ENCODE results near the gene CCDC88A. TPM values are rescaled to one million over a fixed set of nuclear protein-coding genes. Genes with fewer than 3 reads are reported as not detected.
A peak's percentile ranks its signal among the peaks of the same experiment; 100 is the strongest.
"Not testable (repeated sequence)": the region's sequence is repeated elsewhere in the genome, so short reads cannot be mapped to it uniquely, and the experiment has no call there.

Gene CCDC88A
- total RNA-seq, 2 donors from 2014 or later, result 9.7 to 14.3 TPM

GRCh38 chr2:55415300-55415699, 4.4 kb downstream of the CCDC88A start:
- H3K4me3 Mint-ChIP-seq, result no peak overlapping the region
- H3K9me3 Mint-ChIP-seq, result no peaks in the 10 kb centered on the region
- H3K27ac Mint-ChIP-seq, result no peak overlapping the region
- peaks cover 4% of the 10 kb centered on the region for H3K4me1 Mint-ChIP-seq
- no peaks in the 10 kb centered on the region for H3K36me3 Mint-ChIP-seq (ENCODE audit: low read depth)
- no peak for ATAC-seq (replicated peaks)
- H3K27me3 Mint-ChIP-seq, result no peaks in the 10 kb centered on the region

- Mint-ChIP-seq H3K4me1 (peaks cover 6% of the 10 kb centered on the region), H3K36me3 (ENCODE audit: low read depth) (no peaks in the 10 kb centered on the region), H3K9me3 (no peaks in the 10 kb centered on the region), H3K27ac (peak overlapping the region; percentile 3), H3K4me3 (no peak overlapping the region), H3K27me3 (no peaks in the 10 kb centered on the region)
- no peak for ATAC-seq (replicated peaks)
Observed at GRCh38 chr2:55408918-55409868, 10.5 kb downstream of the CCDC88A start.

- Mint-ChIP-seq H3K27me3 (no peaks in the 10 kb centered on the region), H3K36me3 (ENCODE audit: low read depth) (no peaks in the 10 kb centered on the region), H3K9me3 (no peaks in the 10 kb centered on the region), H3K27ac (peak overlapping the region; percentile 3), H3K4me1 (peaks cover 6% of the 10 kb centered on the region), H3K4me3 (no peak overlapping the region)
- ATAC-seq (replicated peaks), result no peak
Observed at GRCh38 chr2:55408098-55408882, 11.4 kb downstream of the CCDC88A start.

- ATAC-seq (replicated peaks), result no peak
- Mint-ChIP-seq H3K4me3 (no peak overlapping the region), H3K4me1 (peaks cover 6% of the 10 kb centered on the region), H3K27ac (no peak overlapping the region), H3K27me3 (no peaks in the 10 kb centered on the region), H3K36me3 (ENCODE audit: low read depth) (no peaks in the 10 kb centered on the region), H3K9me3 (no peaks in the 10 kb centered on the region)
Observed at GRCh38 chr2:55405116-55405515, 14.5 kb downstream of the CCDC88A start.

- H3K36me3 Mint-ChIP-seq (ENCODE audit: low read depth), result no peaks in the 10 kb centered on the region
- H3K27me3 Mint-ChIP-seq, result no peaks in the 10 kb centered on the region
- no peaks in the 10 kb centered on the region for H3K4me1 Mint-ChIP-seq
- no peak overlapping the region for H3K4me3 Mint-ChIP-seq
- no peaks in the 10 kb centered on the region for H3K9me3 Mint-ChIP-seq
- no peak overlapping the region for H3K27ac Mint-ChIP-seq
- ATAC-seq (replicated peaks), result no peak
Observed at GRCh38 chr2:55403256-55403998, 16.2 kb downstream of the CCDC88A start.

GRCh38 chr2:55401124-55401523, 18.5 kb downstream of the CCDC88A start:
- Mint-ChIP-seq H3K9me3 (no peaks in the 10 kb centered on the region), H3K4me1 (no peaks in the 10 kb centered on the region), H3K27ac (no peak overlapping the region), H3K4me3 (no peak overlapping the region), H3K27me3 (no peaks in the 10 kb centered on the region), H3K36me3 (ENCODE audit: low read depth) (no peaks in the 10 kb centered on the region)
- no peak for ATAC-seq (replicated peaks)

- H3K4me3 Mint-ChIP-seq, result no peak overlapping the region
- no peaks in the 10 kb centered on the region for H3K36me3 Mint-ChIP-seq (ENCODE audit: low read depth)
- no peaks in the 10 kb centered on the region for H3K4me1 Mint-ChIP-seq
- H3K27ac Mint-ChIP-seq, result no peak overlapping the region
- ATAC-seq (replicated peaks), result no peak
- no peaks in the 10 kb centered on the region for H3K9me3 Mint-ChIP-seq
- no peaks in the 10 kb centered on the region for H3K27me3 Mint-ChIP-seq
Observed at GRCh38 chr2:55400332-55400731, 19.3 kb downstream of the CCDC88A start.

GRCh38 chr2:55399815-55400214, 19.8 kb downstream of the CCDC88A start:
- no peak for ATAC-seq (replicated peaks)
- no peaks in the 10 kb centered on the region for H3K27me3 Mint-ChIP-seq

GRCh38 chr2:55395724-55396605, 23.7 kb downstream of the CCDC88A start:
- H3K27me3 Mint-ChIP-seq, result no peaks in the 10 kb centered on the region
- no peak overlapping the region for H3K27ac Mint-ChIP-seq
- H3K9me3 Mint-ChIP-seq, result peaks cover 3% of the 10 kb centered on the region
- no peaks in the 10 kb centered on the region for H3K4me1 Mint-ChIP-seq
- no peaks in the 10 kb centered on the region for H3K36me3 Mint-ChIP-seq (ENCODE audit: low read depth)
- no peak overlapping the region for H3K4me3 Mint-ChIP-seq
- no peak for ATAC-seq (replicated peaks)

More at GRCh38 chr2:55399815-55400214, 19.8 kb downstream of the CCDC88A start:
- H3K4me1 Mint-ChIP-seq, result no peaks in the 10 kb centered on the region
- H3K4me3 Mint-ChIP-seq, result no peak overlapping the region
- H3K9me3 Mint-ChIP-seq, result peaks cover 3% of the 10 kb centered on the region
- H3K36me3 Mint-ChIP-seq (ENCODE audit: low read depth), result no peaks in the 10 kb centered on the region
- no peak overlapping the region for H3K27ac Mint-ChIP-seq

- no peak overlapping the region for H3K4me3 Mint-ChIP-seq
- H3K27me3 Mint-ChIP-seq, result no peaks in the 10 kb centered on the region
- peaks cover 3% of the 10 kb centered on the region for H3K9me3 Mint-ChIP-seq
- ATAC-seq (replicated peaks), result no peak
- H3K4me1 Mint-ChIP-seq, result no peaks in the 10 kb centered on the region
- H3K27ac Mint-ChIP-seq, result no peak overlapping the region
- H3K36me3 Mint-ChIP-seq (ENCODE audit: low read depth), result no peaks in the 10 kb centered on the region
Observed at GRCh38 chr2:55391615-55392242, 27.9 kb downstream of the CCDC88A start.

GRCh38 chr2:55391155-55391554, 28.5 kb downstream of the CCDC88A start:
- Mint-ChIP-seq H3K4me1 (no peaks in the 10 kb centered on the region), H3K4me3 (no peak overlapping the region), H3K27me3 (no peaks in the 10 kb centered on the region), H3K36me3 (ENCODE audit: low read depth) (no peaks in the 10 kb centered on the region), H3K27ac (no peak overlapping the region), H3K9me3 (peaks cover 3% of the 10 kb centered on the region)
- ATAC-seq (replicated peaks), result no peak

- not testable (repeated sequence) for H3K4me1 Mint-ChIP-seq
Observed at GRCh38 chr2:55385516-55385915, 34.1 kb downstream of the CCDC88A start.

GRCh38 chr2:55384786-55385185, 34.9 kb downstream of the CCDC88A start:
- no peak overlapping the region for H3K4me3 Mint-ChIP-seq
- no peaks in the 10 kb centered on the region for H3K9me3 Mint-ChIP-seq
- no peaks in the 10 kb centered on the region for H3K4me1 Mint-ChIP-seq
- H3K36me3 Mint-ChIP-seq (ENCODE audit: low read depth), result no peaks in the 10 kb centered on the region
- no peak for ATAC-seq (replicated peaks)
- H3K27ac Mint-ChIP-seq, result no peak overlapping the region
- no peaks in the 10 kb centered on the region for H3K27me3 Mint-ChIP-seq

More at GRCh38 chr2:55385516-55385915, 34.1 kb downstream of the CCDC88A start:
- H3K9me3 Mint-ChIP-seq; H3K27me3 Mint-ChIP-seq; ATAC-seq (replicated peaks); H3K4me3 Mint-ChIP-seq; H3K36me3 Mint-ChIP-seq (ENCODE audit: low read depth); H3K27ac Mint-ChIP-seq: not testable (repeated sequence)
